HL-60/S4 (cell line): ENCODE data around the gene CEACAM16.

Experiments
- in situ Hi-C: fragments of 300-500 bp; cut with MboI; formaldehyde crosslinking; loops from 2 replicates; pipeline ENCODE4 v1.14.3; 2022; ENCODE audit warnings: low sequenced_read_pairs

Gene CEACAM16

DNA sequence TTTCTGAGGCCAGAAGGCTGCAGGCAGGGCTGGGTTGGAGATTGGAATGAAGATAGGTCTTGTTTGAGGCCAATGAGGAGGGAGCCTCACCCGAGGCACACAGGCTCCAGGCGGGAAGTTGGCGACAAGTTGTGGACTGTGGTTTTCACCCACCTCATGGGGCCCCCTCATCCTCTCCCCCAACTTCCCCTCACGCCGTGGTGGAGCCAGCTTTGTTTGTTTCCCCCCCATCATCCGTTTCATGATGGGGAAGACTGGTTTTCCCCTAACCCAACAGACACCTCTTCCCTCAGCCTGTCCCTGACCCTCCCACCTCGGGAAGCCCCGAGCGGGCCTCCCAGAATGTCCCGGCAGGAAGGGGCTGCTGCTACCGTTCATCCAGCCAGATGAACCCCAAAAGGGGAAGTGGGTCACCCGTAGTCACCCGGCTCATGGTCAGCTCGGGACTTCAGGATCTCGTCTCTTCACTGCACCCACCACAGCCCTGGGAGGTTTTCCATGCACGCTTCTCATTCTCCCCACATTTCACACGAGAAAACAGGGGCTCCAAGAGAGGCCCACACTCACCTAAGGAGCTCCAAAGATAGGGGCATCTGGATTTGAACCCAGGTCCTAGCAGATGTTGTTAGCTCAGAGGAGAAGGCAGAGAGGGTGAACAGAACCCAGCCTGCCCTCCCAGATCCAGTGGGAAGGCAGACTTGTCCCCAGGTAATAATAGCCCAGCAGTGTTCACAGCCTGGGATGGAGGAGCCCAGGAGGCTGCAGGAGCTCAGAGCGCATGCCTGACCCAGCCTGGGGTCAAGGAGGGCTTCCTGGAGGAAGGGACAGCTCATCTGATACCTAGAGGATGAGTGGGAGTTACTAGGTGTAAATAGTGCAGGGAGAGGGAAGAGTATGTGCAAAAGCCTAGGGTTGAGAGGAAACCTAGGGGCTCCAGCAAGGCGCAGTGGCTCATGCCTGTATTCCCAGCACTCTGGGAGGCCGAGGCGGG, 23.5 kb downstream of the CEACAM16 start:
- in situ Hi-C loops, result no loop called here

GRCh38 chr19:44723299-44723951, 24.5 kb downstream of the CEACAM16 start:
- in situ Hi-C loops, result no loop called here

GRCh38 chr19:44723952-44724319, 25.0 kb downstream of the CEACAM16 start:
- in situ Hi-C loops, result no loop called here

- in situ Hi-C loops, result no loop called here
Observed at GRCh38 chr19:44725251-44725650, 26.3 kb downstream of the CEACAM16 start.

- in situ Hi-C loops, result no loop called here
Observed at GRCh38 chr19:44725684-44726083, 26.7 kb downstream of the CEACAM16 start.

DNA sequence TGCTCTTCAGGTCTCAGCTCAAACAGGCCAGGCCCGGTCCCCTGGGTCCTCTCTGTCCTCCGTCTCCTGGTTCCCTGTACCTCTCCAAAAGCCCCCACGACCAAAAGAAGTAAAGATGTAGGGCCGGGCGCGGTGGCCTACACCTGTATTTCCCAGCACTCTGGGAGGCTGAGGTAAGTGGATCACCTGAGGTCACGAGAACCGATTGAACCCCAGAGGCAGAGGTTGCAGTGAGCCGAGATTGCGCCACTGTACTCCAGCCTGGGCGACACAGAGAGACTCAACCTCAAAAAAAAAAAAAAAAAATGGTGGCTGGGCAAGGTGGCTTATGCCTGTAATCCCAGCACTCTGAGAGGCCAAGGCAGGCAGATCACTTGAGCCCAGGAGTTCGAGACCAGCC, 27.5 kb downstream of the CEACAM16 start:
- in situ Hi-C loops, result no loop called here

GRCh38 chr19:44728178-44728577, 29.2 kb downstream of the CEACAM16 start:
- in situ Hi-C loops, result no loop called here

DNA sequence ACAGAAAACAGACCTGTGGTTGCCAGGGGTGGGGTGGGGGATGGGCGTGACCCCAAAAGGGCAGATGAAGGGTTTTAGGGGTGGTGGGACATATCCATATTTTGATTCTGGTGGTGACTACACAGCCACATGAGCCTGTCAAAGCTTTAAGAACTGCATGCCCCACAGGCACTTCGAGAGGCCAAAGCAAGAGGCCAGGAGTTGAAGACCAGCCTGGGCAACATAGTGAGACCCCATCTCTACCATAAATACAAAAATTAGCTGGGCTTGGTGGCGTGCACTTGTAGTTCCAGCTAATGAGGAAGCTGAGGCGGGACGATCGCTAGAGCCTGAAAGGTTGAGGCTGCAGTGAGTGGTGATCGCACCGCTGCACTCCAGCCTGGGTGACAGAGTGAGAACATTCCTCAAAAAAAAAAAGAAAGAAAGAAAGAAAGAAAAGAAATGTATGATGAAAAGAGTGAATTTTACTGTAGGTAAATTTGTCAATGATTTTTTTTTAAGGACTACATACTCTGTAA, 30.6 kb downstream of the CEACAM16 start:
- in situ Hi-C loops, result loop anchor here (5.0 kb wide), 1 partner anchor 38 kb away; no protein-coding TSS in a partner anchor

DNA sequence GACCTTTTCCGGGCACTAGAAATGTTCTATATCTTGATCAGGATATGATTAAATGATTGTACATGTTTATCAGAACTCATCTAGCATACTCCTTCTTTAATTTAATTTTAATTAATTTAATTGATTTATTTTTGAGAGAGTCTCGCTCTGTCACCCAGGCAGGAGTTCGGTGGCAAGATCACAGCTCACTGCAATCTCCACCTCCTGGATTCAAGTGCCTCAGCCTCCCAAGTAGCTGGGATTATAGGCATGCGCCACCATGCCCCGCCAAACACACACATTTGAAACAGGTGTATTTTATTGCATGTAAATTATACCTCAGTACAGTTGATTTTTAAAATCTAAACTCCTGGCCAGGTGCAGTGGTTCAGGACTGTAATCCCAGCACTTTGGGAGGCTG, 32.1 kb downstream of the CEACAM16 start:
- in situ Hi-C loops, result loop anchor here (5.0 kb wide), 1 partner anchor 36 kb away; no protein-coding TSS in a partner anchor

- in situ Hi-C loops, result loop anchor here (5.0 kb wide), 1 partner anchor 36 kb away; no protein-coding TSS in a partner anchor
Observed at GRCh38 chr19:44731622-44732021, 32.7 kb downstream of the CEACAM16 start.

- in situ Hi-C loops, result loop anchor here (5.0 kb wide), 1 partner anchor 35 kb away; no protein-coding TSS in a partner anchor
Observed at GRCh38 chr19:44732235-44733014, 33.5 kb downstream of the CEACAM16 start.

- in situ Hi-C loops, result loop anchor here (5.0 kb wide), 1 partner anchor 33 kb away; no protein-coding TSS in a partner anchor
Observed at GRCh38 chr19:44734357-44734756, 35.4 kb downstream of the CEACAM16 start.

DNA sequence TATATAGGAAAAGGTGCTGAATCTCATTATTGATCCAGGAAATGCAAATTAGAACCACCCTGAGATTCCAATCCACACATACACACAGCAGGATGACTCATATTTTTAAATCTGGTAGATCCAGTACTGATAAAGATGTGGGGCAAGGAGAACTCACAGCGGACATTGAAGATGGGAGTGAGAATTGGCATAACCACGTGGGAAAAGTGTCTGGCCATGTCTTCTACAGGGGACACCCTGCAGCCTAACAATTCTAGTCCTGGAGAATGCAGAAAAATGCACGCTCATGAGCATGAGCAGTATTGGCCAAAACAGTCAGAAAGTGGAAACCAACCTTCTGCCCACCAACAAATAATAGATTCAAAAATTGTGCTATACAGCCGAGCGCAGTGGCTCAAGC, 36.1 kb downstream of the CEACAM16 start:
- in situ Hi-C loops, result no loop called here

DNA sequence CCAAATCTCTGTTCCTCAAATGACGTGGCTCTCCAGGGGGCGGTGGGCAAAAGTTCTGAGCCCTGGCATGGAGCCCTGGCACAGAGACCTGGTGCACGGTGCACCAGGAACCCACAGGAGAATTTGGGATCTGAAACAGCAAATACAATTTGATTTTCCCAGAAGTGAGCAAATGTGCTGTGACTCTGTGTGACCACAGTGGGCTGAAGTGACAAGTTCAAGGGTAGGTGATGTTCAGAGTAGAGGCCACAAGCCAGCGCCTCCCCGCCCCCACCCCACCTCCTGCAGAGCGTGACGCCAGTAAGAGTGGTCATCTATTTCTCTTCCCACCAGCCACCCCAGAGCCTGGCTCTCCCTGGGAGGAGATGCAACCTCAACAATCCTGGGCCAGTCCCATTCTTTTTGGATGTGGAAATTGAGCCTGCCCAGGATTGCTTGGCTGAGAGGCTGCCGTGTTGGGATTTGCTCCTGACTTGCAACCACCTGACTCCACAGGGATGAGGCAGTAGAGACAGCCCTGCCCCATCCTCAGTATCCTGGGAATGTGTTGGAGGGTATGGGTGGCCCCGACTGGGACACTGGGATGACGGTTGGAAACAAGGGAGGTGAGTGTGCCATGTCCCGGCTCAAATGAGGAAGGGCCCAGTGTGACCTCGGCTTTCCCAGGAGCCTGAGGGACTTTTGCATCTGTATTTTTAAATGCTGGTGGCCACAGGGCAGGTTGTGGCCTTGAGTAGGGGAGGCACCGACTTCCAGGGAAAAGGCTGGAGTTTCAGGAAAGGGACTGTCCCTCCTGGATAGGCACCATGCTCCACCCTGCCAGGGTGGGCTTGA, 38.5 kb downstream of the CEACAM16 start:
- in situ Hi-C loops, result no loop called here

- in situ Hi-C loops, result no loop called here
Observed at GRCh38 chr19:44738136-44738535, 39.2 kb downstream of the CEACAM16 start.

GRCh38 chr19:44738603-44739558, 39.9 kb downstream of the CEACAM16 start:
- in situ Hi-C loops, result no loop called here

DNA sequence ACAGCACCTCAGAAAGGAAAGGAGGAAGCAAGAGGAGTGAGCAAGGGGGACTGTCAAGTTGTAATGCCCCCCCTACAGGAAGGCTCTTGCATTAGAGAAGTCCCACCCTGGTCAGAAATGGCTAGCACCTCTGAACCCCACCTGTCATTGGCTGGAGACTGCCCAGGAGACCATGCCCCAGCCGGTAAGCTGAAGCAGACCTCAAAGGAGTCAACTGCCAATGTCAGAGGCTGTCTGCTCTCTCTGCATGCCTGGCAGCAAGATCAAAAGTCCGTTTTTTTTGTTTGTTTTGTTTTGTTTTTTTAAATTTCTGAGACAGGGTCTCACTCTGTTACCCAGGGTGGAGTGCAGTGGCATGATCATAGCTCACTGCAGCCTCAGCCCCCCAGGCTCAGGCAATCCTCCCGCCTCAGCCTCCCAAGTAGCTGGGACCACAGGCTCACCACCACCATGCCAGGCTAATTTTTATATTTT, 41.4 kb downstream of the CEACAM16 start:
- in situ Hi-C loops, result no loop called here

- in situ Hi-C loops, result no loop called here
Observed at GRCh38 chr19:44741258-44741731, 42.3 kb downstream of the CEACAM16 start.
